ENCODE measurements around the gene NR2F1-AS1.
"Not testable (repeated sequence)": the region's sequence is repeated elsewhere in the genome, so short reads cannot be mapped to it uniquely, and the experiment has no call there.

The NR2F1-AS1 gene

DNA sequence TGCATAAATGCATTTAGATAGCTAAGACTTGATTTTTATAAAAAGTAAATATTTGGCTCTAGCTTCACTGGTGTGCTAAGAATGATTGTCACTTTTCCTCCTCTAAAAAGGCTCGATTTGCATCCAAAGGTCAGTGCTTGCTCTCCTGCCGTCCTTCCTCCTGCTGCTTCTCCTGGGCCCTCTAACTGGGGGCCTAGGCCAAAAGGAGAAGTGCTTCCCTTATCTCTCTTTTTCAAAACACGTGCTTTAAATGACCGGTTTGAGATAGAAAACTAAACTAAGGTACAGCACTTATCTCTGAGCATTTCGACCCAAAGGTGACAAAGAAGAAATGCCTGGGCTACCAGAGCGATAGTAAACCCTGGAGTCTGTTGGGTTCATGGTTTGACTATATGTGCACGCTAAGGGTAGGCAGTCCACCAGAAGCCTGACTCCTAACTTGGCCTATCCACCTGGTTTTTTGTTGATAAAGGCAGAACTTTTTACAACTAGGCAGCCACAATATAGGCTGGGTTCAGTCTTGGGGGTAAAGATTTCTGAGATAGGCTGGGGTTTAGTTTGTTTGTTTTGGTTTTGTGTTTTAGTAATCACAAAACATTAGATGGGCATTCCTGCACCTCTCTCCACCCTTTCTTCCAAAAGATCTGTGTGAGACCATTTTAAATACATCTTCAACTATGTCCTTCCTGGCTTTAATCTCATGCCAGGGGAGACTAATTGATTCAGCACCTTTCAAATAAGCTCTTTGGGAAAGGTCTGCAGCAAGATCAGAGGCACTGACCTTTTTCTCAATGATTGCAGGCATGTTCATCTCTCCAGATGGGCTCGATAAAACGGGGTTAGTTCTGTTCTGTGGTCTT, 3.8 kb downstream of the NR2F1-AS1 start:
- DNase-seq (ENCODE audit: low read depth), result no peak

DNA sequence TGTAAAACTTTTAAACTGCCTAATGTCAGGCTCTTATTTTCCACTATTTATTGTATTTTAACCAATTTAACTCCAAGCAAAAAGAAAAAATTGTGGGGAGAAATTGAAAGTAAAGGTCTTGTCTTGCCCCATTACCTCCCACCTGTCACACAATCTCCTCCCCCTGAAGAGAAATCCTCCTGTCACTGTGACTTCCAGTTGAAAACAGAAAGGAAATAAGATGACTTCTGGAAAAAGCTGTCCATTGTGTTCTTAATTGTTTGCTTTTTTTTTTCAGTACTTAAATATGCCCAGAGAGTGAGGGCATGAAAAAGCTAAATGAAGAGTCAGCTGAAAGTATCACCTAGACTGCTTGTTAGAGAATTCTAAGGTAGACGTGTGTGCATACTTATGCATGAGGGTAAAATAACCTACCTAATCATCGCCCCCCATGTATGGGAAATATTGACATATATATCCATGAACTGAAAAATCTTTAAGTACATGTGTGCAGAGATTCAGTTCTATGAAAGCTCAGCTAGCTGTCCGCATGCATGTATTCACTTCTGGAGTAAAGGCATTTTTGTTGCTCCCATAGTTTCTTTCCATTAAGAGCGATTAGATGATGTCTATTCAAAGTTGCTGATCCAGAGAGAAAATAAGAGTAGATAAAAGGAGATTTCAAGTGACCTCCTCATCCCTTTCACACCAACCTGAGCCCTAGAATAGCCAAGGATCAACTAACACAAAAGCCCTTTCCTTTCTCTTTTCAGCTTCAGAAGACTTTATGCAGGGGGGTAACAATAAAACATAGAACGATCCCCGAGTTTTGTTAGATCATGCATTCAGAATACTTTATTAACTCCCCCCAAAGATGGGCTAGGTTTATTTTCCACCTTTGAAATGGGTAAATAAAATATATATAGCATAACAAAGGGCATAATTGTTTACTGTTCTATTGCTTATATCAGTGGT, 5.3 kb downstream of the NR2F1-AS1 start:
- no peak for DNase-seq (ENCODE audit: low read depth)

GRCh38 chr5:93574491-93575305, 6.3 kb downstream of the NR2F1-AS1 start:
- no peak for DNase-seq (ENCODE audit: low read depth)

DNA sequence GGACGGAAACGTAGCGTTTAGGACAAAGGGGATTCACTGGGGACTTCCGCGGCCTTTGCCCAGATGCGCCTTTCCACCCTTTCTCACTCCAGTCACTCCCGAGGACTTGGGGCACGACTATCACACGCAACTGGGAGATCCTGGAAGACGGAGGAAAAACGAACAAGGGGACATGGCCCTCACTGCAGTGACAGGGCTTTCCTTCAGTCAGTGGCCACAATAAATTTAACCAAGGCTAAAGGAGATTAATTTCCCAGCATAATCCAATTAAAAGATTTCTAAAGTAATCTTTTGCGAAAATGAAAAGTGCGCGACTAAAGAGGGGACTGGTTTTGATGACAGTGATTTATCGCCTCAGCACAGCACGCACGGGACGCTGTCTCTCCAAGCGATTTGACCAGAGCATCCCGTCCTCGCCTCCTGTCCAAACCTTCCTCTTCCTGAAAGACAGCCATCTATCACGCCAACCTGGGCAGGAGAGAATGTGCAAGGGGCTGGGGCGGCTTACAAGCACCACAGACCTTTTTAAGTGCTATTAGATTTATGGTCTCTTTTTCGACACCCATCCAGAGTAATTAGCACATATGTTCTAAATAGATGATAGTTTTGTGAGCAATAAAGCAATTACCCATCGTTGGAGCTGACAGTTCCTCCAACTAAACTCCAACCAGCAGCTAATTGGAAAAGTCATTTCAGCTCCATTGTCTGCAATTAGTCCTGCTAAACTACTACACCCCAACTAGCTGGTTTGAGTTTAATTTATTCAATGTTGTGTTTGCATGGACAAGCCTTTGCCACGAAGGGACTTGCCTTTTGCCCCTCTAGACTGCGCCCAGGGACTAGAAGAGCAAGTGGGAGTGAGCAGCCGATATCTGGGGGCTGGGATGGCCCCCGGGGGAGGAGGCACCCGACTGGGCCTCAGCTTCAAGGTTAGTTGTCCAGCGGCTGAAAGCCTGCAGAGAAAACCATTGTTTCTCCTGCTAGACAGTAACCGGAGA, 7.4 kb downstream of the NR2F1-AS1 start:
- DNase-seq (ENCODE audit: low read depth), result no peak

DNA sequence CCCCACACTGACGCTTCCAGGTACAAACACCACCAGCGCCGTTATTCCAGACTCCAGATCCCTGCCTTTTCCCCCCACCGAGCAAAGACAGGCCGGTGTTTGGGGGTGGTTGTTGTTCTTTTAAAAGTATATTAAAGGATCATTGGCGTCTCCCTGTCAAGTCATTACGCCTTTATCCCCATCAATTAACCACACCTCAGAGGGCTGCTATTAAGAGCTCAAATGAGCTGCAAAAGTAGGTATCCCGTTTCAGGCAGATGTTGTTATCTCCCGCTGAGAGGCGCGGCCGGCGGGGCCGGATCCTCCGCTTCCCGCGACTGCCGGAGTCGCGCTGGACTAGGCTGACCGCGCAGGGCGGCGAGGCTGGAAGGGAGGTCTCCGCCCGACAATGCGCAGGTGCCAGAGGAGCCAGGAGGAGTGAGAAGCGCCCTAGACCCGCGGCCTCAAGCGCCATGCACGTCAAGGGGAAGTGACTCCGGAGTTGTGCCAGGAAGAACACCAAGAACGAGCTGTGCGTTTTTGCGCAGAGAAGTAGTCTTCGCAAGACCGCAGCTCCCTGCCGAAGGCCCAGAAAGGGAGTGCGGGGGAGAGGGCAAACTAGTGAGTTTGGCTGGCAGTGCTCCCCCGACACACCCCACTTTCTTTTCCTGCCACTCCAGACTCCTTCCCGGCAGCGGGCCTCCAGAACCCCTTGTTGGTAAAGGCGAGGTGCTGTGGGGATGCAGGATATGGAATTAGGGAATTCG, 8.2 kb downstream of the NR2F1-AS1 start:
- DNase-seq (ENCODE audit: low read depth), result no peak

GRCh38 chr5:93572101-93572607, 8.9 kb downstream of the NR2F1-AS1 start:
- no peak for DNase-seq (ENCODE audit: low read depth)

GRCh38 chr5:93571114-93571949, 9.7 kb downstream of the NR2F1-AS1 start:
- DNase-seq (ENCODE audit: low read depth), result no peak

DNA sequence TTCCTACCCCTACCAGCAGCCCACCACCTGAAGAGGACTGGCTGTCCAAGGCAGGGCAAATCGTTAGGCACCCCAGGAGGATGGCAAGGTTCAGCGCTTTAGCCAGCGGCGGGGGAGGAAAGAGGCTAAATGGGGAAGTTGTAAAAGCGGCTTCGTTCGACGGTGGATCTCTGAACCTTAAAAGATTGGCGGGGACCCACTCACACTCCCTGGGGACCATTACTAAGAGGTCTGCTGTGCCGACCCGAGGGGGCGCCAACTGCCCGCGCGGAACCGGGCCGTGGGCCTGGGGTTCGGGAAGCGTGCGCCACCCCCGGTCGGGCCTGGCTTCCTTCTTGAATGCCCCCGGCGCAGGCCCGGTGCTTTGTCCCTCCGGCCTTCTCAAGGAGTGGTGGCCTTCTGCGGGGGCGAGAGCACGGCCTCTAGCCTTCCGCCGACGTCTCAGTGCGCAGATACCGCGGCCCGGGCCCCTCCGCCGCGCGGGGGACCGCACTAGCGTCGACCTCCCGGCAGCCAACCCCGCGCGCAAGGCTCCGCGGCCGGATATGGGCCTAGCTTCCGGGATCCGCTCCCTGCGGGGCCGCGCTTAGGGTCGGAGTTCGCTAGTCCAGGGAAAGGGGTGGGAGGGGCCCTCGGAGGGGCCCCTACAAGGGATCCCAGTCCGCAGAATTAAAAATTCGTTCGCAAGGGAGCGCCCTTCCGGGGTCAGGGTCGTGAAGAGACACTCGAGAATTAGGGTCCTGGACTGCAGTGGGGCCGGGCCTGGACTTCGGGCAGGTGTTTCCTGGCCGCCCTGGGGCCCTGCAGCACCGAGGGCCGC, 10.5 kb downstream of the NR2F1-AS1 start:
- no peak for DNase-seq (ENCODE audit: low read depth)

DNA sequence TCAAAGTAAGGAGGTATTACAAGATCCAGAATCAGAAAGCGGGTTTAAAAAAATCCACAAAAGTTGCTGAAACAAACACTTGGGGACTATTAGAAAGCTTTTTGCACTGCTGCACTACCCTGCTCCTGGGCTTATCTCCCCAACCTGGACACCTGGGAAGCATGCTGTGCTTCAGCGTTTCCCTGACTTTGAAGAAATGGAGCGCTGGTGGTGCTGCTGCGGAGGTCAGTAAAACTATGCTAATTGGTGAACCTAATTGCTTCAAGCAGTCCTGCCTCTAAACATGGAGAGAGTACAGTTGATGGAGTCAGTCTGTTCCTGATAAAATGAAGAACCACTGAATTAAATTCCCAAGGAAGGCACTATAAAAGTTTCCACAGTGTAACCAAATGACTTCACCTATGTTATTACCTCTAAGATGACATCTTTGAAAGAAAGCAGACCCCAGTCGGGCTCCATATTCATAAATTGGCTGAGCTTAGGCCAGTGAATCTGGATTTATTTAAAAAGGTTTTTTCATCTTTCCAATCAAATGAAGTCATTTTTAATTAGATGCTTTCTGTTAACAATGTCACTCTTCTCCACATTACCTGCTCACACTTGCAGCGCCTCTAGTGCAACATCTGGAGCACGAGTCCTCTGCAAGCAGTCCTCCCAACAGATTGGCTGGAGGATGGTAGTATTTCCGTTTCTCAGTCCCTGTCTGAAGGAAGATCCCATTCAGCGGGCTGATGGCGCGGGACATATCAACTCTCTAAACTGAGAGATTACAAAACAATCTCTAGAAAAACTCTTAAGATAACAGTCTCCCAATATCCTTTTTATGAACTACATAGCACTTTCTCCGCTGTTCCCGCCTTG, 11.5 kb downstream of the NR2F1-AS1 start:
- DNase-seq (ENCODE audit: low read depth), result no peak

GRCh38 chr5:93567424-93567823, 13.6 kb downstream of the NR2F1-AS1 start:
- DNase-seq (ENCODE audit: low read depth), result no peak

DNA sequence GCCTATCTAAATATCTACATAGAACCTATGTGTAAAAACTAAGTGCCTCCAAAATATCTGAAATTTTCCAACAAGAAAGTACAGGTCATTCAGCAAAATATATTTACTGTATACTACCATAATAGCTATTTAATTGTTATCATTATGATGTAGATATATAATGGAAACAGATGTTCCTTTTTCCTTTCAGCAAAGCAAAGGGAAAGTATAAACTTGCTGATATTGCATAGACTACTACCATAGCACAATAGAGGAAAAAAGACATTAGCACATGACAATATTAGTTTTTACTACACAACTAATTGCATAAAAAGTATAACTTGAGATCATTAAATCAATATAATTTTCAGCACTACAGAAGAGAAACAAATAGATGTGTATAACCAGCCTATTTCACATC, 14.9 kb downstream of the NR2F1-AS1 start:
- no peak for DNase-seq (ENCODE audit: low read depth)

GRCh38 chr5:93557021-93557604, 23.9 kb downstream of the NR2F1-AS1 start:
- DNase-seq (ENCODE audit: low read depth), result no peak

DNA sequence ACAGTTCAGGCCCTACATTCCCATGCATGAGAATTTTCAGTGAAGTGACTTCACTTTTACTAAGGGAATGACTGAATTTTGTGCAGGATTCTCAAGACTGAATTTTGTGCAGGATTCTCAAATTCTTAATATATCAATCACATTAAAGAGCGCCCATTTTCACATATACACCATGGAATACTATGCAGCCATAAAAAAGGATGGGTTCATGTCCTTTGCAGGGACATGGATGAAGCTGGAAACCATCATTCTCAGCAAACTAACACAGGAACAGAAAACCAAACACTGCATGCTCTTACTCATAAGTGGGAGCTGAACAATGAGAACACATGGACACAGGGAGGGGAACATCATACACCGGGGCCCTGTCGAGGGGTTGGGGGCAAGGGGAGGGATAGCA, 31.4 kb downstream of the NR2F1-AS1 start:
- not testable (repeated sequence) for DNase-seq (ENCODE audit: low read depth)

DNA sequence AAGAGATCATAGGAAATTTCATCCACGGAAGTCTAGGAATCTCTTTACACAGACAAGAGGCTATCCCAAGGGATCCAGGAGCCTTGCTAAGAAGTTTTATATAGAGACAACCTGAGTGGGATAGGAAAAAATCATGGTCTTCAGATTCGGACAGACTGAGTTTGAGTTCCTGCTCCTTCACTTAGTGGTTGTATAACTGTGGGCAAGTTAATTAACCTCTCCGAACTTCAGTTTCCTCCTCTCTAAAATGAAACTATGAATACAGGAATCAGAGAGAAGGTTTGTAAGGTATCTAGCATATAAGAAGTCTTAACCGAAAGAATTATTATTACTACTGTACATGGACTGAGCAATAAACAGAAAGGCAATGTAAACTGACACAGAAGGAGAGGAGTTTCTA, 35.1 kb downstream of the NR2F1-AS1 start:
- no peak for DNase-seq (ENCODE audit: low read depth)

GRCh38 chr5:93532370-93532769, 48.6 kb downstream of the NR2F1-AS1 start:
- no peak for DNase-seq (ENCODE audit: low read depth)

- DNase-seq (ENCODE audit: low read depth), result not testable (repeated sequence)
Measured at GRCh38 chr5:93521815-93522214, 59.2 kb downstream of the NR2F1-AS1 start.

- DNase-seq (ENCODE audit: low read depth), result no peak
Measured at GRCh38 chr5:93519740-93520139, 61.3 kb downstream of the NR2F1-AS1 start.

Measured in stimulated activated CD8-positive, alpha-beta memory T cell treated with anti-CD3 and anti-CD28 coated beads, Interleukin-7, amount 100 ng/mL, for 24 hours (primary cell).